Astrocyte (in vitro differentiated cells and primary cell): ENCODE measurements around the gene FAM174B. TPM values are rescaled to one million over a fixed set of nuclear protein-coding genes. Genes with fewer than 3 reads are reported as not detected.

Source experiments
- DNase-seq: peaks from one replicate; pipeline ENCODE4 v3.0.0-alpha.2; 2010; ENCODE audit warnings: low read depth
- FAIRE-seq: peaks from 2 replicates; lab custom pipeline; 2011; peaks lifted over from hg19 to GRCh38; lab: Jason Lieb, UNC
- H2AFZ ChIP-seq: 2 replicates; pipeline ENCODE4 v1.6.0; 2012; ENCODE audit warnings: low read depth, low read length, inconsistent platforms
- H3K27ac ChIP-seq: 2 replicates; pipeline ENCODE4 v1.5.1; 2011; ENCODE audit warnings: low read depth, low read length, inconsistent platforms
- H3K27me3 ChIP-seq: 2 replicates; pipeline ENCODE4 v1.6.0; 2011; ENCODE audit warnings: low read length, inconsistent platforms; ENCODE audit not compliant: insufficient read depth
- H3K36me3 ChIP-seq: 2 replicates; pipeline ENCODE4 v1.5.1; 2011; ENCODE audit warnings: low read length, inconsistent platforms; ENCODE audit not compliant: insufficient read depth
- H3K4me1 ChIP-seq: 2 replicates; pipeline ENCODE4 v1.5.1; 2011; ENCODE audit warnings: low read length, inconsistent platforms; ENCODE audit not compliant: insufficient read depth
- H3K4me2 ChIP-seq: 2 replicates; pipeline ENCODE4 v1.6.0; 2012; ENCODE audit warnings: low read length, inconsistent platforms
- H3K4me3 ChIP-seq: 2 replicates; pipeline ENCODE4 v1.5.1; 2011; ENCODE audit warnings: low read depth, mild to moderate bottlenecking, low read length, inconsistent platforms; ENCODE audit not compliant: insufficient read depth
- H3K79me2 ChIP-seq: 2 replicates; pipeline ENCODE4 v1.6.0; 2012; ENCODE audit warnings: mild to moderate bottlenecking, low read length, inconsistent platforms; ENCODE audit not compliant: insufficient read depth
- H3K9ac ChIP-seq: 2 replicates; pipeline ENCODE4 v1.6.0; 2012; ENCODE audit warnings: mild to moderate bottlenecking, low read length, inconsistent platforms
- H3K9me3 ChIP-seq: 2 replicates; pipeline ENCODE4 v1.5.1; 2012; ENCODE audit warnings: low read depth, mild to moderate bottlenecking, low read length, inconsistent platforms; ENCODE audit not compliant: insufficient read depth
- H4K20me1 ChIP-seq: 2 replicates; pipeline ENCODE4 v1.6.0; 2012; ENCODE audit warnings: low read length, inconsistent platforms; ENCODE audit not compliant: insufficient read depth
- H3K27ac Mint-ChIP-seq: one replicate; pipeline ENCODE4 v1.8.0; 2021; ENCODE audit warnings: mild to moderate bottlenecking, mixed read lengths; ENCODE audit not compliant: unreplicated experiment
- H3K27me3 Mint-ChIP-seq: one replicate; pipeline ENCODE4 v1.8.0; 2021; ENCODE audit warnings: low read depth, mixed read lengths; ENCODE audit not compliant: unreplicated experiment
- H3K36me3 Mint-ChIP-seq: one replicate; pipeline ENCODE4 v1.8.0; 2021; ENCODE audit warnings: low read depth, mixed read lengths; ENCODE audit not compliant: unreplicated experiment
- H3K4me1 Mint-ChIP-seq: one replicate; pipeline ENCODE4 v1.8.0; 2021; ENCODE audit warnings: low read depth, mixed read lengths; ENCODE audit not compliant: unreplicated experiment
- H3K4me3 Mint-ChIP-seq: one replicate; pipeline ENCODE4 v1.8.0; 2021; ENCODE audit warnings: mild to moderate bottlenecking, moderate library complexity, mixed read lengths; ENCODE audit not compliant: unreplicated experiment
- H3K9me3 Mint-ChIP-seq: one replicate; pipeline ENCODE4 v1.8.0; 2021; ENCODE audit warnings: mild to moderate bottlenecking, mixed read lengths; ENCODE audit not compliant: unreplicated experiment
- EZH2 ChIP-seq: IDR thresholded peaks from 2 replicates; pipeline ENCODE4 v1.6.1; 2012; ENCODE audit warnings: mild to moderate bottlenecking, low read length, inconsistent platforms; ENCODE audit not compliant: insufficient read depth
- total RNA-seq: library from RNA; stranded (reverse); gene quantifications from 2 replicates; pipeline ENCODE4 v1.2.1, GENCODE V29; 2021
- TF ChIP-seq, protein P1 (sequence below): IDR thresholded peaks from 2 replicates; pipeline ENCODE4 v1.5.1; 2011; ENCODE audit warnings: low read depth, mild to moderate bottlenecking, inconsistent platforms, low read length, moderate library complexity; ENCODE audit not compliant: insufficient read depth

Gene FAM174B
- total RNA-seq, 1 donor from 2014 or later, result 11.2 TPM

- H3K9me3 Mint-ChIP-seq, result no peaks in the 10 kb centered on the region
- H3K27ac Mint-ChIP-seq, result no peak overlapping the region
- H3K9me3 ChIP-seq, result no peaks in the 10 kb centered on the region
- H3K27me3 Mint-ChIP-seq, result peaks cover 8% of the 10 kb centered on the region
- no peaks in the 10 kb centered on the region for H4K20me1 ChIP-seq
- no peaks in the 10 kb centered on the region for H3K27me3 ChIP-seq
- H3K4me1 Mint-ChIP-seq, result peaks cover 5% of the 10 kb centered on the region
- no peak overlapping the region for H3K27ac ChIP-seq
- TF ChIP-seq, protein P1, sequence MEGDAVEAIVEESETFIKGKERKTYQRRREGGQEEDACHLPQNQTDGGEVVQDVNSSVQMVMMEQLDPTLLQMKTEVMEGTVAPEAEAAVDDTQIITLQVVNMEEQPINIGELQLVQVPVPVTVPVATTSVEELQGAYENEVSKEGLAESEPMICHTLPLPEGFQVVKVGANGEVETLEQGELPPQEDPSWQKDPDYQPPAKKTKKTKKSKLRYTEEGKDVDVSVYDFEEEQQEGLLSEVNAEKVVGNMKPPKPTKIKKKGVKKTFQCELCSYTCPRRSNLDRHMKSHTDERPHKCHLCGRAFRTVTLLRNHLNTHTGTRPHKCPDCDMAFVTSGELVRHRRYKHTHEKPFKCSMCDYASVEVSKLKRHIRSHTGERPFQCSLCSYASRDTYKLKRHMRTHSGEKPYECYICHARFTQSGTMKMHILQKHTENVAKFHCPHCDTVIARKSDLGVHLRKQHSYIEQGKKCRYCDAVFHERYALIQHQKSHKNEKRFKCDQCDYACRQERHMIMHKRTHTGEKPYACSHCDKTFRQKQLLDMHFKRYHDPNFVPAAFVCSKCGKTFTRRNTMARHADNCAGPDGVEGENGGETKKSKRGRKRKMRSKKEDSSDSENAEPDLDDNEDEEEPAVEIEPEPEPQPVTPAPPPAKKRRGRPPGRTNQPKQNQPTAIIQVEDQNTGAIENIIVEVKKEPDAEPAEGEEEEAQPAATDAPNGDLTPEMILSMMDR, result no peak
- no peak for TF ChIP-seq EZH2
- no peak overlapping the region for H2AFZ ChIP-seq
- no peak overlapping the region for H3K4me3 ChIP-seq
- no peak overlapping the region for H3K4me2 ChIP-seq
- no peak overlapping the region for H3K9ac ChIP-seq
- no peaks in the 10 kb centered on the region for H3K36me3 ChIP-seq
- FAIRE-seq (no peak), DNase-seq (no peak)
- H3K79me2 ChIP-seq, result no peaks in the 10 kb centered on the region
- no peaks in the 10 kb centered on the region for H3K4me1 ChIP-seq
- H3K36me3 Mint-ChIP-seq, result no peaks in the 10 kb centered on the region
- H3K4me3 Mint-ChIP-seq, result no peak overlapping the region
Measured at GRCh38 chr15:92664178-92664900, 8.8 kb upstream of the FAM174B start.

- Histone ChIP-seq H3K9me3 (no peaks in the 10 kb centered on the region), H3K79me2 (no peaks in the 10 kb centered on the region), H3K4me1 (no peaks in the 10 kb centered on the region), H3K27me3 (no peaks in the 10 kb centered on the region), H3K4me3 (no peak overlapping the region), H2AFZ (no peak overlapping the region), H3K36me3 (no peaks in the 10 kb centered on the region), H3K9ac (no peak overlapping the region), H3K4me2 (no peak overlapping the region), H3K27ac (no peak overlapping the region), H4K20me1 (no peaks in the 10 kb centered on the region)
- DNase-seq (no peak), FAIRE-seq (no peak)
- Mint-ChIP-seq H3K4me1 (no peaks in the 10 kb centered on the region), H3K4me3 (no peak overlapping the region), H3K27me3 (peaks cover 8% of the 10 kb centered on the region), H3K9me3 (no peaks in the 10 kb centered on the region), H3K36me3 (no peaks in the 10 kb centered on the region), H3K27ac (no peak overlapping the region)
- no peak for TF ChIP-seq EZH2
- TF ChIP-seq, protein P1, result no peak
Measured at GRCh38 chr15:92663250-92663951, 7.8 kb upstream of the FAM174B start.

GRCh38 chr15:92662762-92663161 lies 7.2 kb upstream of the FAM174B start:
- no peak for FAIRE-seq
- H3K4me3 ChIP-seq, result no peak overlapping the region
- peaks cover 6% of the 10 kb centered on the region for H3K27me3 Mint-ChIP-seq

More at GRCh38 chr15:92662762-92663161, 7.2 kb upstream of the FAM174B start:
- Mint-ChIP-seq H3K27ac (no peak overlapping the region), H3K4me1 (no peaks in the 10 kb centered on the region), H3K36me3 (no peaks in the 10 kb centered on the region), H3K9me3 (no peaks in the 10 kb centered on the region), H3K4me3 (no peak overlapping the region)
- no peak for DNase-seq
- Histone ChIP-seq H3K79me2 (no peaks in the 10 kb centered on the region), H3K27me3 (no peaks in the 10 kb centered on the region), H3K4me1 (no peaks in the 10 kb centered on the region), H3K9ac (no peak overlapping the region), H4K20me1 (no peaks in the 10 kb centered on the region), H3K9me3 (no peaks in the 10 kb centered on the region), H3K36me3 (no peaks in the 10 kb centered on the region), H3K4me2 (no peak overlapping the region), H2AFZ (no peak overlapping the region), H3K27ac (no peak overlapping the region)
- TF ChIP-seq, protein P1, result no peak
- no peak for TF ChIP-seq EZH2
